ENCODE results near the gene CAMSAP1.

GRCh38 chr9:135932656-135933055 is 25.3 kb upstream of the CAMSAP1 start:
- TF ChIP-seq RAD21 (IDR thresholded peaks at IDR 0.05; ENCODE audit: low read depth) (no peak), NFIC (IDR thresholded peaks at IDR 0.05) (no peak)
- TF ChIP-seq, protein P1, sequence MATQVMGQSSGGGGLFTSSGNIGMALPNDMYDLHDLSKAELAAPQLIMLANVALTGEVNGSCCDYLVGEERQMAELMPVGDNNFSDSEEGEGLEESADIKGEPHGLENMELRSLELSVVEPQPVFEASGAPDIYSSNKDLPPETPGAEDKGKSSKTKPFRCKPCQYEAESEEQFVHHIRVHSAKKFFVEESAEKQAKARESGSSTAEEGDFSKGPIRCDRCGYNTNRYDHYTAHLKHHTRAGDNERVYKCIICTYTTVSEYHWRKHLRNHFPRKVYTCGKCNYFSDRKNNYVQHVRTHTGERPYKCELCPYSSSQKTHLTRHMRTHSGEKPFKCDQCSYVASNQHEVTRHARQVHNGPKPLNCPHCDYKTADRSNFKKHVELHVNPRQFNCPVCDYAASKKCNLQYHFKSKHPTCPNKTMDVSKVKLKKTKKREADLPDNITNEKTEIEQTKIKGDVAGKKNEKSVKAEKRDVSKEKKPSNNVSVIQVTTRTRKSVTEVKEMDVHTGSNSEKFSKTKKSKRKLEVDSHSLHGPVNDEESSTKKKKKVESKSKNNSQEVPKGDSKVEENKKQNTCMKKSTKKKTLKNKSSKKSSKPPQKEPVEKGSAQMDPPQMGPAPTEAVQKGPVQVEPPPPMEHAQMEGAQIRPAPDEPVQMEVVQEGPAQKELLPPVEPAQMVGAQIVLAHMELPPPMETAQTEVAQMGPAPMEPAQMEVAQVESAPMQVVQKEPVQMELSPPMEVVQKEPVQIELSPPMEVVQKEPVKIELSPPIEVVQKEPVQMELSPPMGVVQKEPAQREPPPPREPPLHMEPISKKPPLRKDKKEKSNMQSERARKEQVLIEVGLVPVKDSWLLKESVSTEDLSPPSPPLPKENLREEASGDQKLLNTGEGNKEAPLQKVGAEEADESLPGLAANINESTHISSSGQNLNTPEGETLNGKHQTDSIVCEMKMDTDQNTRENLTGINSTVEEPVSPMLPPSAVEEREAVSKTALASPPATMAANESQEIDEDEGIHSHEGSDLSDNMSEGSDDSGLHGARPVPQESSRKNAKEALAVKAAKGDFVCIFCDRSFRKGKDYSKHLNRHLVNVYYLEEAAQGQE (IDR thresholded peaks at IDR 0.05; ENCODE audit: low read depth): no peak
